ENCODE data around the gene SDCCAG8. TPM values are rescaled to one million over a fixed set of nuclear protein-coding genes. Genes with fewer than 3 reads are reported as not detected.

SDCCAG8 gene
- total and polyA plus RNA-seq, 2 experiments from 2014 or later: 28.0 to 66.7 TPM

DNA sequence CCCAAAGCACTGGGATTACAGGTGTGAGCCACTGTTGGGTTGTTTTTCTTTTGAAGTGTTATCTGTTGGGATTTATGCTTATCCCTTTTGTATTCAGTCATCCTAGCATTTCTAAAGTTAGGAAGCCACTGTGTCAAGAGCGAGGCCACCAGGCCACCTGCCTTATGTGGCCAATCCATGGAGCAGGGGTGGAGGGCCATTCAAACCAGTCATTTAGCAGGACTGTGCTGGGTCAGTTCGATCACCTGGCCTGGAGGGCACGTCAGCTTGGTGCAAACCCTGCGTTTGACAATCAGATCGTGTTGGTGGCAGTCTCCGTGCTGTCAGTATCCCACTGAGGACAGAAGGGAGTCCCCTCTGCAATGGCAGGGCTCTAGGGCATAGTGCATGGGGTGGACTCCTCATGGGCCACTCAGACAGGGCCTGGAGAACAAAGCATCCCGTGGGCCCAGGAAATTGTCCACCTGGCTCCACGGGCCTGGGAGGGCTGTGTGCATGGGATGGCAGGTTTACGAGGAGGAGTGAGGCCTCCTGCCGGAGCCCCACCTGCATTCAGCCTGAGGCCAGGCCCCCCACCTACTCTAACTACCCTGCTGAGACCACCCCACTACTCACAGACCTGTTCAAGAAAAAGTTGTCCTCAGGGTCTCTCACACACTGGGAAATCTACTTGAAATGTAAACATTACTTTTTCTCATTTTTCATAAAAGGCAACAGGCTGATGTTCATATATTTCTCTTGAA is 242.3 kb downstream of the SDCCAG8 start:
- peaks cover 38% of the 10 kb centered on the region for H3K4me1 Mint-ChIP-seq
- H3K4me3 Mint-ChIP-seq: no peak overlapping the region
- Histone ChIP-seq H2AFZ (no peak overlapping the region), H3K27me3 (ENCODE audit: insufficient read depth) (no peaks in the 10 kb centered on the region), H3F3A (replicated peaks; ENCODE audit: low read depth) (no peaks in the 10 kb centered on the region; the same call in 1 of the 2 replicates), H3K9me2 (ENCODE audit: insufficient read depth) (0 out of 2 replicates have a peak, but pooled peaks cover 5% of the 10 kb centered on the region), H3K4me2 (no peak overlapping the region), H3K36me3 (ENCODE audit: insufficient read depth) (no peaks in the 10 kb centered on the region), H3K27ac (ENCODE audit: low read depth) (peak overlapping the region; percentile 48; the same call in 1 of the 2 replicates), H3K4me1 (ENCODE audit: insufficient read depth) (peaks cover 24% of the 10 kb centered on the region), H3K79me2 (replicated peaks; ENCODE audit: insufficient read depth) (no peaks in the 10 kb centered on the region), H4K20me1 (replicated peaks; ENCODE audit: insufficient read depth) (no peaks in the 10 kb centered on the region), H3K4me3 (no peak overlapping the region)
- TF ChIP-seq JUNB (IDR thresholded peaks at IDR 0.05; ENCODE audit: unreplicated experiment): no peak
- TF ChIP-seq, protein P1, sequence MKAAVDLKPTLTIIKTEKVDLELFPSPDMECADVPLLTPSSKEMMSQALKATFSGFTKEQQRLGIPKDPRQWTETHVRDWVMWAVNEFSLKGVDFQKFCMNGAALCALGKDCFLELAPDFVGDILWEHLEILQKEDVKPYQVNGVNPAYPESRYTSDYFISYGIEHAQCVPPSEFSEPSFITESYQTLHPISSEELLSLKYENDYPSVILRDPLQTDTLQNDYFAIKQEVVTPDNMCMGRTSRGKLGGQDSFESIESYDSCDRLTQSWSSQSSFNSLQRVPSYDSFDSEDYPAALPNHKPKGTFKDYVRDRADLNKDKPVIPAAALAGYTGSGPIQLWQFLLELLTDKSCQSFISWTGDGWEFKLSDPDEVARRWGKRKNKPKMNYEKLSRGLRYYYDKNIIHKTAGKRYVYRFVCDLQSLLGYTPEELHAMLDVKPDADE (IDR thresholded peaks at IDR 0.05): no peak
- TF ChIP-seq CTCF (conservative IDR thresholded peaks at IDR 0.05; ENCODE audit: low read depth in 2 of 2): no peak
- no peak for TF ChIP-seq EZH2phosphoT487 (IDR thresholded peaks at IDR 0.05; ENCODE audit: unreplicated experiment)
- no peak for TF ChIP-seq POLR2AphosphoS5 (IDR thresholded peaks at IDR 0.05; ENCODE audit: low read depth)
- TF ChIP-seq ZNF331 (CRISPR knock-in tag; IDR thresholded peaks at IDR 0.05; ENCODE audit: low read depth): no peak
- TF ChIP-seq CREB1 (CRISPR knock-in tag; IDR thresholded peaks at IDR 0.05; ENCODE audit: low read depth): no peak
- TF ChIP-seq EZH2 (IDR thresholded peaks at IDR 0.05; ENCODE audit: low read depth, unreplicated experiment): no peak
- TF ChIP-seq STAT1 (IDR thresholded peaks at IDR 0.05; ENCODE audit: unreplicated experiment): no peak
- TF ChIP-seq REST (IDR thresholded peaks at IDR 0.05; ENCODE audit: unreplicated experiment): no peak
- TF ChIP-seq NANOG (IDR thresholded peaks at IDR 0.05; ENCODE audit: borderline replicate concordance): no peak
- no peak for TF ChIP-seq ZNF114 (CRISPR knock-in tag; IDR thresholded peaks at IDR 0.05)
- no peak for TF ChIP-seq ZNF462 (CRISPR knock-in tag; IDR thresholded peaks at IDR 0.05)
- DNase-seq (ENCODE audit: low spot score): no peak
- peaks cover 15% of the 10 kb centered on the region; the same call in 2 of the 3 replicates for H3K36me3 Mint-ChIP-seq (ENCODE audit: low read depth)
- H3K9me3 Mint-ChIP-seq: no peaks in the 10 kb centered on the region; the same call in 2 of the 3 replicates
- ATAC-seq: no peak
- peaks cover 5% of the 10 kb centered on the region for H3K27me3 Mint-ChIP-seq (ENCODE audit: insufficient read depth, low read depth, poor library complexity)
- no peak overlapping the region for H3K27ac Mint-ChIP-seq

Measured in GM23338 (cell line).